Bronchial smooth muscle cell (primary cell): ENCODE measurements around the gene CYP2A6. TPM values are rescaled to one million over a fixed set of nuclear protein-coding genes. Genes with fewer than 3 reads are reported as not detected.

ENCODE experiments used
- total RNA-seq: library from RNA; depleted of rRNA; stranded (reverse); fragments of >200 nt; gene quantifications from 2 replicates; pipeline ENCODE4 v1.2.1, GENCODE V29; 2014

Gene CYP2A6, protein sequence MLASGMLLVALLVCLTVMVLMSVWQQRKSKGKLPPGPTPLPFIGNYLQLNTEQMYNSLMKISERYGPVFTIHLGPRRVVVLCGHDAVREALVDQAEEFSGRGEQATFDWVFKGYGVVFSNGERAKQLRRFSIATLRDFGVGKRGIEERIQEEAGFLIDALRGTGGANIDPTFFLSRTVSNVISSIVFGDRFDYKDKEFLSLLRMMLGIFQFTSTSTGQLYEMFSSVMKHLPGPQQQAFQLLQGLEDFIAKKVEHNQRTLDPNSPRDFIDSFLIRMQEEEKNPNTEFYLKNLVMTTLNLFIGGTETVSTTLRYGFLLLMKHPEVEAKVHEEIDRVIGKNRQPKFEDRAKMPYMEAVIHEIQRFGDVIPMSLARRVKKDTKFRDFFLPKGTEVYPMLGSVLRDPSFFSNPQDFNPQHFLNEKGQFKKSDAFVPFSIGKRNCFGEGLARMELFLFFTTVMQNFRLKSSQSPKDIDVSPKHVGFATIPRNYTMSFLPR
- total RNA-seq: not detected in 2 replicates

DNA sequence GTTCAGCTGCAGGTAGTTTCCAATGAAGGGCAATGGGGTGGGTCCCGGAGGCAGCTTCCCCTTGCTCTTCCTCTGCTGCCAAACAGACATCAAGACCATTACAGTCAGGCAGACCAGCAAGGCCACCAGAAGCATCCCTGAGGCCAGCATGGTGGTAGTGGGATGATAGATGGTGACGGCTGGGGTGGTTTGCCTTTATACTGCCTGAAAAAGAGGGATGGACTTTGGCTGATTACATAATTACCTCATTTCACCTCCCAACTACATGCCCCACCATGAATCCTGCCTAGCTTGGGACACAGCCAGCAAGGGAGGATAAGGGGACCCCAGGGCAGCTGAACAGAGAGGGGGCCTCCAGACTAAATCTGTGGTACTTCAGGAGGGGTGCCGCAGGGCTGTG, at the start of gene CYP2A6:
Gene CYP2A6 (minus strand): TSS at position 171 of the 400 bp plus-strand sequence. CDS start 21 bp downstream, at position 150.

DNA sequence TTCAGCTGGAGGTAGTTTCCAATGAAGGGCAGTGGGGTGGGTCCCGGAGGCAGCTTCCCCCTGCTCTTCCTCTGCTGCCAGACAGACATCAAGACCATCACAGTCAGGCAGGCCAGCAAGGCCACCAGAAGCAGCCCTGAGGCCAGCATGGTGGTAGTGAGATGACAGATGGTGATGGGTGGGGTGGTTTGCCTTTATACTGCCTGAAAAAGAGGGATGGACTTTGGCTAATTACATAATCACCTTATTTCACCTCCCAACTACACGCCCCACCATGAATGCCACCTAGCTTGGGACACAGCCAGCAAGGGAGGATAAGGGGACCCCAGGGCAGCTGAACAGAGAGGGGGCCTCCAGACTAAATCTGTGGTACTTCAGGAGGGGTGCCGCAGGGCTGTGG, 31.8 kb upstream of the CYP2A6 start, which contains the start of gene CYP2A7:
Gene CYP2A7 (minus strand): TSS at position 170 of the 400 bp plus-strand sequence. CDS start 21 bp downstream, at position 149.

DNA sequence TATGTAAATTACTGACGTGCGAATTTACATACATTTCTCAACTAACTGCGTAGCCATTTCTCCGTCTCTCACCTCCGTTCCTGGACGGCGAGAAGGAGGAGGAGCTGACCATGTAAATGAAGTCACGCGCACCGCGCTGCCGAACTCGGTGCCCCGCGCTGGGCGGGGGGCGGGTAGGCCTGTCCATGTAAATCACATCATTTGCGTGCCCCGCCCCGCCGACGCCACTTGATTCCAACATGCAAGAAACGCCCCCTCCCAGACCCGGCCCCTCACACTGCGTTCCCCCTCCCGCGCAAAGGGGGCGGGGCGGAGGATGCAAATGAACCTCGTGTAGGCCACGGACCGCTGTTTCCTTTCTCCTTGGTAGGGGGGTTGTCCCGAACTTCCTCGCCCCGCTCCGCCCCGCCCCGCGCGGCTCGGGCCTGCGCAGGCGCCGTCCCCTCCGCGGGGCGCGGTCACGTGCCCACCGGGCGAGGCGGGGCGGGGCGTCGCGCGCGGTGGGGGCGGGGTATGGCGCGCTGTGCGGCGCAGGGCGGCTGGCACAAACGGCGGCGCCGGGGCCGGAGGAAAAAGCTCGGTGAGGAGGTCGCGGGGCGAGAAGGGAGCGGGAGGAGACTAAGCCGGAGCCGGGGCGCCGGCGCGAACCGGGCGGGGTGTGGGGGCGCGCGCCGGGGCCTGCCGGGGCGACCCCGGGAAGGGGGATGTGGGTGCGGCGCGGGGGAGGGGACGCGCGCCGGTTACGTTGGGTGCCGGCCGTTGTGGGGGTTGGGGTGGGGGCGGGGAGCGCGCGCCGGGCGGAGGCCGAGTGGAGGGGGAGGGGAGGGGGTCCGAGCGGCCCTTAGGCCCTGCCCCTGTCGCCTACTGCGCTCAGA, 51.3 kb downstream of the CYP2A6 start, which contains the start of gene EGLN2:
Gene EGLN2 (plus strand): TSS at position 509 of the 875 bp plus-strand sequence. CDS start 1,382 bp downstream, outside the sequence.

Other genes starting within 250 kb of the CYP2A6 start
- 69.0 and 191 TPM in 2 replicates for gene LTBP4, start 249.1 kb downstream of the CYP2A6 start, total RNA-seq
- gene NUMBL, start 159.8 kb downstream of the CYP2A6 start, total RNA-seq: 24.6 and 70.8 TPM in 2 replicates
- 31.8 and 38.6 TPM in 2 replicates for gene COQ8B, start 133.6 kb downstream of the CYP2A6 start, total RNA-seq
- gene ITPKC, start 133.3 kb downstream of the CYP2A6 start, total RNA-seq: 12.6 and 20.4 TPM in 2 replicates
- 0.47 and 0.77 TPM in 2 replicates for gene ACTMAP, start 100.0 kb downstream of the CYP2A6 start, total RNA-seq
- gene SNRPA, start 99.2 kb downstream of the CYP2A6 start, total RNA-seq: 33.9 and 36.2 TPM in 2 replicates
- 0.26 and 0.47 TPM in 2 replicates for gene MIA, start 74.9 kb downstream of the CYP2A6 start, total RNA-seq
- 6.4 and 8.7 TPM in 2 replicates for gene RAB4B, start 72.2 kb downstream of the CYP2A6 start, total RNA-seq
- 103 and 135 TPM in 2 replicates for gene EGLN2, start 51.3 kb downstream of the CYP2A6 start, total RNA-seq
- gene CYP2A7, start 31.8 kb upstream of the CYP2A6 start, total RNA-seq: not detected in 2 replicates
- gene CYP2B6, start 140.8 kb upstream of the CYP2A6 start, total RNA-seq: not detected in 2 replicates
- gene CYP2A13, start 238.0 kb upstream of the CYP2A6 start, total RNA-seq: not detected in 2 replicates